IMR-90 (cell line): ENCODE results near the gene HDAC7. TPM values are rescaled to one million over a fixed set of nuclear protein-coding genes. Genes with fewer than 3 reads are reported as not detected.

Source experiments
- ATAC-seq: fragments of 200-7000 bp; cut with Tn5 transposase; 2 replicates; pipeline ENCODE4 v1.9.1; 2020; ENCODE audit warnings: low read depth, mild to moderate bottlenecking, moderate library complexity
- BruUV-seq: library from RNA; stranded (reverse); fragments of 400-500 nt; replicated peaks from 2 replicates; lab custom pipeline; 2021; lab: Mats Ljungman, UMichigan
- CTCF ChIA-PET: fragments of 300-600 bp; formaldehyde crosslinking; extraction: SDS; loops from one replicate; lab custom pipeline; 2021; ENCODE audit warnings: antibody characterized with exemption; lab: Yijun Ruan, JAX
- POLR2A ChIA-PET: fragments of 300-600 bp; sonication (Branson Sonifier 250); formaldehyde crosslinking; loops from one replicate; lab custom pipeline; 2022; ENCODE audit warnings: antibody characterized with exemption; ENCODE audit not compliant: unreplicated experiment; lab: Charles Lee
- DNase-seq: peaks from one replicate; pipeline ENCODE4 v3.0.0; 2013
- H2AFZ ChIP-seq: replicated peaks from 2 replicates; pipeline ENCODE3; 2013; ENCODE audit warnings: low read length, mild to moderate bottlenecking; ENCODE audit not compliant: poor library complexity
- H2AK5ac ChIP-seq: 2 replicates; pipeline ENCODE4 v1.6.1; 2013; ENCODE audit warnings: low read depth, low read length, inconsistent platforms
- H2AK9ac ChIP-seq: replicated peaks from 2 replicates; pipeline ENCODE3; 2013; ENCODE audit warnings: mild to moderate bottlenecking, low read depth, low read length, moderate library complexity; ENCODE audit not compliant: poor library complexity
- H2BK120ac ChIP-seq: 2 replicates; pipeline ENCODE4 v1.6.1; 2013; ENCODE audit warnings: low read depth, low read length, inconsistent platforms
- H2BK15ac ChIP-seq: 3 replicates; pipeline ENCODE4 v1.6.1; 2013; ENCODE audit warnings: low read depth, low read length, inconsistent platforms
- H2BK20ac ChIP-seq: 2 replicates; pipeline ENCODE4 v1.6.1; 2013; ENCODE audit warnings: low read depth, mild to moderate bottlenecking, inconsistent platforms, low read length, moderate library complexity
- H2BK5ac ChIP-seq: 2 replicates; pipeline ENCODE4 v1.6.1; 2013; ENCODE audit warnings: mild to moderate bottlenecking, low read depth, low read length, inconsistent platforms; ENCODE audit not compliant: poor library complexity, severe bottlenecking
- H3K14ac ChIP-seq: replicated peaks from 2 replicates; pipeline ENCODE4 v1.6.1; 2013; ENCODE audit warnings: low read depth, low read length, inconsistent platforms
- H3K18ac ChIP-seq: 2 replicates; pipeline ENCODE4 v1.6.1; 2013; ENCODE audit warnings: low read depth, low read length, control low read depth
- H3K23ac ChIP-seq: 2 replicates; pipeline ENCODE4 v1.6.1; 2013; ENCODE audit warnings: low read depth, low read length, inconsistent platforms
- H3K27ac ChIP-seq: 2 replicates; pipeline ENCODE4 v1.5.1; 2013; ENCODE audit warnings: mild to moderate bottlenecking, control low read depth, low read length; ENCODE audit not compliant: insufficient read depth
- H3K27me3 ChIP-seq: 2 replicates; pipeline ENCODE4 v1.6.1; 2013; ENCODE audit warnings: low read length; ENCODE audit not compliant: control insufficient read depth, insufficient read depth
- H3K36me3 ChIP-seq: 2 replicates; pipeline ENCODE4 v1.6.1; 2013; ENCODE audit warnings: low read length, mixed read lengths; ENCODE audit not compliant: control insufficient read depth, insufficient read depth
- H3K4ac ChIP-seq: 2 replicates; pipeline ENCODE4 v1.6.1; 2013; ENCODE audit warnings: low read depth, low read length, inconsistent platforms
- H3K4me1 ChIP-seq: 2 replicates; pipeline ENCODE4 v1.6.1; 2013; ENCODE audit warnings: low read length, mixed read lengths; ENCODE audit not compliant: control insufficient read depth, insufficient read depth
- H3K4me2 ChIP-seq: 2 replicates; pipeline ENCODE4 v1.6.1; 2013; ENCODE audit warnings: low read depth, mild to moderate bottlenecking, control low read depth, low read length, moderate library complexity
- H3K4me3 ChIP-seq: 2 replicates; pipeline ENCODE4 v1.5.1; 2013; ENCODE audit warnings: low read depth, mild to moderate bottlenecking, control low read depth, low read length, moderate library complexity; ENCODE audit not compliant: insufficient read depth
- H3K56ac ChIP-seq: 2 replicates; pipeline ENCODE4 v1.6.1; 2013; ENCODE audit warnings: low read length, inconsistent platforms; ENCODE audit not compliant: insufficient read depth; ENCODE audit errors: extremely low read depth
- H3K79me1 ChIP-seq, 2 experiments: 2 replicates each; pipeline ENCODE4 v1.6.1; 2013; ENCODE audit warnings: low read length in 2 of 2, inconsistent platforms in 1 of 2, low read depth in 1 of 2
- H3K9ac ChIP-seq: 2 replicates; pipeline ENCODE4 v1.6.1; 2013; ENCODE audit warnings: low read depth, low read length, control low read depth
- H3K9me1 ChIP-seq: 2 replicates; pipeline ENCODE4 v1.6.1; 2013; ENCODE audit warnings: low read length, inconsistent platforms; ENCODE audit not compliant: insufficient read depth
- H3K9me3 ChIP-seq: 2 replicates; pipeline ENCODE4 v1.6.1; 2013; ENCODE audit warnings: low read length; ENCODE audit not compliant: control insufficient read depth, insufficient read depth
- H4K20me1 ChIP-seq: 2 replicates; pipeline ENCODE4 v1.6.1; 2013; ENCODE audit warnings: low read length, inconsistent platforms; ENCODE audit not compliant: insufficient read depth
- H4K5ac ChIP-seq: 2 replicates; pipeline ENCODE4 v1.6.1; 2013; ENCODE audit warnings: mild to moderate bottlenecking, low read depth, low read length, control low read depth
- H4K8ac ChIP-seq, 2 experiments: 2 replicates each; pipeline ENCODE4 v1.6.1; 2013; ENCODE audit warnings: low read depth in 2 of 2, low read length in 2 of 2, control low read depth in 1 of 2, inconsistent platforms in 1 of 2
- H4K91ac ChIP-seq: 2 replicates; pipeline ENCODE4 v1.6.1; 2013; ENCODE audit warnings: low read depth, low read length, inconsistent platforms; ENCODE audit not compliant: insufficient read depth
- BHLHE40 ChIP-seq: fragments of 150-350 bp; IDR thresholded peaks from 2 replicates; pipeline ENCODE4 v1.6.1; 2016; ENCODE audit warnings: mild to moderate bottlenecking, low read depth, low read length
- CTCF ChIP-seq: conservative IDR thresholded peaks from 2 replicates; pipeline ENCODE4 v1.5.1; 2012; ENCODE audit warnings: mild to moderate bottlenecking, low read depth, low read length, improper control_type of control experiment
- ELK1 ChIP-seq: fragments of 150-350 bp; IDR thresholded peaks from 2 replicates; pipeline ENCODE4 v1.6.1; 2016; ENCODE audit warnings: low read depth, mild to moderate bottlenecking, low read length, moderate library complexity, borderline replicate concordance
- MAZ ChIP-seq: IDR thresholded peaks from 2 replicates; pipeline ENCODE4 v1.6.1; 2012; ENCODE audit warnings: low read depth, mild to moderate bottlenecking, low read length, improper control_type of control experiment, moderate library complexity, borderline replicate concordance
- RAD21 ChIP-seq: IDR thresholded peaks from 2 replicates; pipeline ENCODE4 v1.6.1; 2012; ENCODE audit warnings: low read length, improper control_type of control experiment
- RCOR1 ChIP-seq: IDR thresholded peaks from 2 replicates; pipeline ENCODE4 v1.6.1; 2012; ENCODE audit warnings: mild to moderate bottlenecking, low read length, improper control_type of control experiment; ENCODE audit not compliant: insufficient replicate concordance
- SMC3 ChIP-seq: fragments of 150-350 bp; IDR thresholded peaks from 2 replicates; pipeline ENCODE4 v1.6.1; 2016; ENCODE audit warnings: low read depth, mild to moderate bottlenecking, antibody characterized with exemption, low read length, moderate library complexity
- USF2 ChIP-seq: fragments of 150-350 bp; IDR thresholded peaks from 2 replicates; pipeline ENCODE4 v1.6.1; 2017; ENCODE audit warnings: mild to moderate bottlenecking, antibody characterized with exemption, low read length, low read depth
- WGBS, 2 experiments: methylation state at CpG; one replicate each; pipeline versions ENCODE4 v1.1.5 to v1.1.7; 2013; ENCODE audit warnings: missing lambda C conversion rate in 2 of 2; ENCODE audit not compliant: insufficient read length in 1 of 2; ENCODE audit errors: extremely low coverage in 2 of 2; 5-methylcytosine and 5-hydroxymethylcytosine counted together
- dilution Hi-C: fragments of 300-500 bp; cut with HindIII; formaldehyde crosslinking; loops from one replicate; pipeline ENCODE4 v1.14.3; 2018; ENCODE audit warnings: low sequenced_read_pairs; ENCODE audit not compliant: unreplicated experiment
- in situ Hi-C: fragments of 300-500 bp; cut with MboI; formaldehyde crosslinking; loops from 3 replicates; pipeline ENCODE4 v1.14.3; 2019; ENCODE audit warnings: low sequenced_read_pairs, inconsistent platforms, mixed read lengths
- intact Hi-C: fragments of 100-400 bp; cut with micrococcal nuclease; formaldehyde crosslinking; loops from 2 replicates; pipeline ENCODE4 v1.10.0; 2022
- polyA plus RNA-seq, 3 experiments: library from polyadenylated mRNA; depleted of rRNA; stranded (reverse); fragments of >200 nt; gene quantifications; 2 replicates each; pipeline ENCODE4 v1.2.3, GENCODE V29; 2012; ENCODE audit warnings: low replicate concordance in 1 of 3
- total RNA-seq: library from RNA; depleted of rRNA; stranded (reverse); fragments of >200 nt; gene quantifications from 2 replicates; pipeline ENCODE4 v1.2.3, GENCODE V29; 2012

HDAC7 gene
- total and polyA plus RNA-seq, 2 of the 4 experiments (the other 2 are of a cell fraction) = 10.4 to 64.7 TPM

GRCh38 chr12:47808574-47809365, 10.9 kb downstream of the HDAC7 start:
- H4K91ac ChIP-seq = peak overlapping the region; percentile 40; the same call in 1 of the 2 replicates
- H4K20me1 ChIP-seq = peaks cover 97% of the 10 kb centered on the region

More at GRCh38 chr12:47808574-47809365, 10.9 kb downstream of the HDAC7 start:
- POLR2A ChIA-PET = interaction anchor here (1.0 to 1.4 kb wide), 2 partner anchors 8 to 12 kb away, joined by 3 to 4 read pairs; no protein-coding TSS in a partner anchor
- CTCF ChIA-PET = interaction anchor here (0.9 to 1.9 kb wide), 5 partner anchors 8 to 91 kb away, joined by 3 to 10 read pairs (median 4); no protein-coding TSS in a partner anchor
- H3K79me1 ChIP-seq = peaks cover 12 to 87% of the 10 kb centered on the region in 2 experiments; a peak in 3 of 4 replicates
- peak overlapping the region; percentile 18; the same call in 1 of the 2 replicates for H2BK120ac ChIP-seq
- H2AK9ac ChIP-seq = peak overlapping the region; percentile 14
- H2BK5ac ChIP-seq = peak overlapping the region; percentile 70
- no peak overlapping the region for H2AFZ ChIP-seq
- H3K4me3 ChIP-seq = no peak overlapping the region
- H3K18ac ChIP-seq = peak overlapping the region; percentile 24; the same call in 1 of the 2 replicates
- no TSS peak for BruUV-seq
- intact Hi-C loops = no loop called here
- H3K27me3 ChIP-seq = no peaks in the 10 kb centered on the region
- H3K4ac ChIP-seq = peak overlapping the region; percentile 58
- H3K9ac ChIP-seq = no peak overlapping the region
- peak overlapping the region; percentile 81 for H3K14ac ChIP-seq
- peak overlapping the region; percentile 15; the same call in 1 of the 2 replicates for H4K5ac ChIP-seq
- dilution Hi-C loops = no loop called here
- ATAC-seq (no peak), DNase-seq (peak; percentile 44)
- peak overlapping the region; percentile 96 for H2AK5ac ChIP-seq
- H3K36me3 ChIP-seq = peaks cover 17% of the 10 kb centered on the region
- H3K27ac ChIP-seq = peak overlapping the region; percentile 48
- H4K8ac ChIP-seq = peak overlapping the region in 1 of 2 experiments; percentile 64; a peak in 2 of 4 replicates
- peak overlapping the region; percentile 0; the same call in 1 of the 3 replicates for H2BK15ac ChIP-seq
- H3K23ac ChIP-seq = peak overlapping the region; percentile 69
- 63% methylated on average over 4 of the region's 9 CpGs; no CpG with 5 or more reads in 1 of the 2 experiments for WGBS, 2 experiments
- H3K9me3 ChIP-seq = no peaks in the 10 kb centered on the region
- no peak overlapping the region; the same call in 1 of the 2 replicates for H2BK20ac ChIP-seq
- peak overlapping the region; percentile 25; the same call in 1 of the 2 replicates for H3K4me2 ChIP-seq
- in situ Hi-C loops = no loop called here
- TF ChIP-seq ELK1 (no peak), BHLHE40 (no peak), RCOR1 (no peak), USF2 (no peak), CTCF (0 out of 2 replicates have a peak, but pooled peaks have one; percentile 16), MAZ (no peak; the same call in 1 of the 2 replicates), RAD21 (0 out of 2 replicates have a peak, but pooled peaks have one; percentile 11), SMC3 (no peak)
- H3K9me1 ChIP-seq = peaks cover 43% of the 10 kb centered on the region
- peaks cover 70% of the 10 kb centered on the region for H3K4me1 ChIP-seq
- H3K56ac ChIP-seq = no peak overlapping the region
